ENCODE measurements around the gene C1orf56.

C1orf56 gene

DNA sequence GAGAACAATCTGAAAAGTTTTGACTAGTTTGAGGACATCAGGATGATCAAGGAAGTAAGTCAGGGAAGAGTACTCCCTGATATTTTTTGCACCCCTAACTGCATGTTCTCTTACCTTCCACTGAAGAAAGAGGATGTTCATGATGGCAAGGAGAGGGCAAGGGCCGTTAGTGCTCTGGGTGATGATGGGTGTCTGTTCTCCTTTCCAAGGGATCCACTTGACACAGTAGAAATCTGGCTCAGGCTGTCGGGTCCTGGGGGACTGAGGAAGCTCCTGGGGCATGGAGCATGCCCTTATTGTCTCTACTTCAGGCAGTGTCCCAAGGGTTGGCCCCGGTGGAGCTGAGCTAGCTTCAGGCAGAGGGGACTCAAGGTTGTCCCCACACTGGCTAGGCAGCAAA lies 45.5 kb upstream of the C1orf56 start:
- no peak for DNase-seq (ENCODE audit: extremely low read depth, low read depth)
- TF ChIP-seq, protein P1, sequence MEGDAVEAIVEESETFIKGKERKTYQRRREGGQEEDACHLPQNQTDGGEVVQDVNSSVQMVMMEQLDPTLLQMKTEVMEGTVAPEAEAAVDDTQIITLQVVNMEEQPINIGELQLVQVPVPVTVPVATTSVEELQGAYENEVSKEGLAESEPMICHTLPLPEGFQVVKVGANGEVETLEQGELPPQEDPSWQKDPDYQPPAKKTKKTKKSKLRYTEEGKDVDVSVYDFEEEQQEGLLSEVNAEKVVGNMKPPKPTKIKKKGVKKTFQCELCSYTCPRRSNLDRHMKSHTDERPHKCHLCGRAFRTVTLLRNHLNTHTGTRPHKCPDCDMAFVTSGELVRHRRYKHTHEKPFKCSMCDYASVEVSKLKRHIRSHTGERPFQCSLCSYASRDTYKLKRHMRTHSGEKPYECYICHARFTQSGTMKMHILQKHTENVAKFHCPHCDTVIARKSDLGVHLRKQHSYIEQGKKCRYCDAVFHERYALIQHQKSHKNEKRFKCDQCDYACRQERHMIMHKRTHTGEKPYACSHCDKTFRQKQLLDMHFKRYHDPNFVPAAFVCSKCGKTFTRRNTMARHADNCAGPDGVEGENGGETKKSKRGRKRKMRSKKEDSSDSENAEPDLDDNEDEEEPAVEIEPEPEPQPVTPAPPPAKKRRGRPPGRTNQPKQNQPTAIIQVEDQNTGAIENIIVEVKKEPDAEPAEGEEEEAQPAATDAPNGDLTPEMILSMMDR (IDR thresholded peaks at IDR 0.05; ENCODE audit: low read depth, low read length, missing control alignments), result no peak
- H3K4me3 ChIP-seq (replicated peaks; ENCODE audit: low read depth, low read length), result no peak overlapping the region

DNA sequence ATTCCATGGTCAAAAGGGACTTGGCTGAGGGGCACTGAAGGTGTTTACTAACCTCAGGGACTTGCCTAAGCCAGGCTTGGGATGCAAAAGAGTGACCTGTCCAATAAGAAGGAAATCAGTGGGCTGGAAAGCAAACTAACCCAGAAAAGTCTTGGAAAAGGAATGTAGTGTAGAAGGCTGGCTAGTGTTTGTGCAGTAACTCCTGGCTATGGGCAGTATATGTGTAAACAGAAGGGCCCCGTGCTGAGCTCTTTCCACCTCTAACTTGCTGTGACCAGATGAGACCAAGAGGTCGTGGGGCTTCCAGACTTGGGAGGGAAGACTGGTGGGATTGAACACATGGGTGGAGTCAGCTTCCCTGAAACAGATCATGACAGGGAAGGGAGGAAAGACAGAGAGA lies 44.9 kb upstream of the C1orf56 start:
- TF ChIP-seq, protein P1 (IDR thresholded peaks at IDR 0.05; ENCODE audit: low read depth, low read length, missing control alignments), result no peak
- H3K4me3 ChIP-seq (replicated peaks; ENCODE audit: low read depth, low read length), result no peak overlapping the region
- no peak for DNase-seq (ENCODE audit: extremely low read depth, low read depth)

DNA sequence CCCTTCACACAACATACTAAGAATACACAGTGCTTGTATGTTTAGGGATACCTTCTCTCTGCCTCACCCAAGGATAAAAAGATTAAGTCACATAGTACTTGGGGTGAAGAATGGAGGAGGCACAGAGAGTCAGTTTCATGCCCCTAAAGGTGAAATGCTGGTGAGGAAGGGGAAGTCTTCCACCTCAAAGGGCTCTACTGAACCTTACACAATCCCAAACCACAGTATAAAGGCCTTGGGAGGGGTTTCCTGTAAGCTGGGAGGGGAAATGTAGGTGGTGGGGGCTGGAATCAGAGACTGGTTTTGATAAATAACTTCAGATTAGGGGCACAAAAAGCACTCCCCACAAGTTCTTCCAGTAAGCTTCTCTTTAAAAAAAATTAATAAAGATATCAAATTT lies 44.4 kb upstream of the C1orf56 start:
- H3K4me3 ChIP-seq (replicated peaks; ENCODE audit: low read depth, low read length), result no peak overlapping the region

DNA sequence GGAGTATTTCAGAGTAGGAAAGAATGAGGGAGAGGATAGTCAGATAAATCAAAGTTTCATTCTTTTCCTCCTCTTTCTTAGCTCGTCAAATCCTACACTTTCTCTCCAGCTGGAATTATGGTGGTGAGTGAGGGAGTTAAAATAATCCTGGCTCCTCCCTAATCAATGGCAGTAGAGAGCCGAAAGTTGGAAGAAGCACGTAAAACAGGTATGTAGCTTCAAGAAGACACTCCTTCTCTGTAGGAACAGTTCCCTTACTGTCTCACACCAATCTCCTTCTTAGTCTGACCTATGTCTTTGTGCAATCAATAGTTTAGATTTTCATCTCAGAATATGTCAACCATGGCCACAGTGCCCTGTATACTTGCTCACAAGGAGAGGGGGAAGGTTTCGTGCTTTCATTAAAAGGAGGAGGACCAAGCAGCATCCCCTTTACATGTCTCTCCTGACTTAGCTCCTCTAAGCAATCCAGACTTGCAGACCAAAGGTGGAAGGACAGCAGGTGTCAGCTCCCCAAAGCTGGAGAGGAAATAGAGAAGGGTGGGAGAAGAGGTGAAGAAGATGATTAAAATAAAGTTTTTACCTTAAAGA lies 41.7 kb upstream of the C1orf56 start:
- TF ChIP-seq, protein P1 (IDR thresholded peaks at IDR 0.05; ENCODE audit: low read depth, low read length, missing control alignments), result no peak
- peak overlapping the region; percentile 54 for H3K4me3 ChIP-seq (replicated peaks; ENCODE audit: low read depth, low read length)
- no peak for DNase-seq (ENCODE audit: extremely low read depth, low read depth)

More for the DNA sequence above, 44.4 kb upstream of the C1orf56 start:
- no peak for DNase-seq (ENCODE audit: extremely low read depth, low read depth)
- TF ChIP-seq, protein P1 (IDR thresholded peaks at IDR 0.05; ENCODE audit: low read depth, low read length, missing control alignments), result no peak

DNA sequence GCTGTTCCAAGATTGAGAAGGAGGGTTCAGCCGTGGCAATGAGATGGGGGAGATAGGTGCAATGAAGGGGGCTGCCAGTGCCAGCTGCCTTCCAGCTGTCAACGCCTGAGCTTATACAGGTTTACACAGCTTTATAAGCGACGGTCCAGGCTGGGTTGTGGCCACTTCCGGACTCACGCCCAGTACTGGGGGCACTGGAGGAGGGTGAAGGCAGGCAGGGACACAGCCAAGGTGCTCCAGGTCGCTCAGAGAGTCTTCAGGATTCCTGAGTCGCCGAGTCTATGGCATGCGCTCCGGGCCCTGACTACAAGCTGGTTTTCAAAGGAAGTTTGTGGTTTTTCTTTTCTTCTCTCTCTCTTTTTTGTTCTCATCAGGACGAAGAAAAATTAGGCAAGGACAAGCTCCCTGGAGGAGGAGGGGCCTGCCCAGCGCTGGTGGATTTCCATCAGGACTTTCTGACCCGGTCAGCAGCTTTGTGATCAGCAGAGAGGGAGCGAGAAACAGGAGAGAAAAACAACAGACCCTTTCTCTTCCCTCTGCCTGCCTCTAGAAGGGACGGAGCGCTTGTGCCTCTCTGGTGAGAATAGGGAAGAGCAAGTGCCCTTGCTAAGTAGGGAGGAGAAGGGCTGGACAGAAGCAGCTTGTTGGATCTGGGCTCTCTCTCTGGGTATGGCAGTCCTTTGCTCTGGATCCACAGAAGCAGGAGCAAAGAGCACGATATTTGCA lies 41.1 kb upstream of the C1orf56 start, which contains the start of gene MINDY1:
Gene MINDY1, minus strand, starts transcription at position 576 of the 726 bp plus-strand sequence. CDS start 4,285 bp downstream, outside the sequence.
- DNase-seq (ENCODE audit: extremely low read depth, low read depth), result peak; percentile 57
- TF ChIP-seq, protein P1 (IDR thresholded peaks at IDR 0.05; ENCODE audit: low read depth, low read length, missing control alignments), result peak; percentile 39
- H3K4me3 ChIP-seq (replicated peaks; ENCODE audit: low read depth, low read length), result peak within 1 kb of the TSS; percentile 91

DNA sequence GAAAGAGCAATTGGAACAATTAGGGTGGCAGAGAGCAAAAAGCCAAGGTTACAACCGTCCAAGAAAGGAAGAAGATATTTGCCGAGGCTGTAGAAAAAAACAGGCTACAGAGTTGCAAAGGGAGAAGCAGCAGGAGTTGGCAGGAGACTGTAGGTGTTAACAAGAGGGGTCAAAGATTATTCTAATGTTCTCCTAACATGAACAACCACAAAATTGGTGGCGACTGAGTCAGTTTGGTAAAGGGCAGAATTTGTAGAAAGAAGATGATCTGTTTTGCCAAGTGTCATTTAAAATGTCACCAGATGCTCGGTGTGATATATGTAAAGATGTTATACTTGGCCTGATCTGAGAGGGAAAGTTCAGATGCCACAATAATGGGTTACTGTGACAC lies 39.7 kb upstream of the C1orf56 start:
- H3K4me3 ChIP-seq (replicated peaks; ENCODE audit: low read depth, low read length), result peak overlapping the region; percentile 91
- no peak for DNase-seq (ENCODE audit: extremely low read depth, low read depth)
- TF ChIP-seq, protein P1 (IDR thresholded peaks at IDR 0.05; ENCODE audit: low read depth, low read length, missing control alignments), result no peak

Data from HFF-Myc (cell line).